Stimulated activated CD4-positive, alpha-beta T cell treated with anti-CD3 and anti-CD28 coated beads, Interleukin-4, amount 100 ng/mL, for 48 hours (primary cell): ENCODE measurements around the gene HLF.

Experiments
- DNase-seq, 2 donors: peaks; one replicate each; pipeline ENCODE4 v3.0.0-alpha.2; 2020; ENCODE audit warnings: low read depth in 2 of 2

The HLF gene

GRCh38 chr17:55290492-55291113 lies 25.8 kb downstream of the HLF start:
- DNase-seq = no peak

GRCh38 chr17:55291114-55291507 lies 26.4 kb downstream of the HLF start:
- no peak for DNase-seq

- DNase-seq = no peak
These were observed 27.3 kb downstream of the HLF start for GRCh38 chr17:55292094-55292493.

DNA sequence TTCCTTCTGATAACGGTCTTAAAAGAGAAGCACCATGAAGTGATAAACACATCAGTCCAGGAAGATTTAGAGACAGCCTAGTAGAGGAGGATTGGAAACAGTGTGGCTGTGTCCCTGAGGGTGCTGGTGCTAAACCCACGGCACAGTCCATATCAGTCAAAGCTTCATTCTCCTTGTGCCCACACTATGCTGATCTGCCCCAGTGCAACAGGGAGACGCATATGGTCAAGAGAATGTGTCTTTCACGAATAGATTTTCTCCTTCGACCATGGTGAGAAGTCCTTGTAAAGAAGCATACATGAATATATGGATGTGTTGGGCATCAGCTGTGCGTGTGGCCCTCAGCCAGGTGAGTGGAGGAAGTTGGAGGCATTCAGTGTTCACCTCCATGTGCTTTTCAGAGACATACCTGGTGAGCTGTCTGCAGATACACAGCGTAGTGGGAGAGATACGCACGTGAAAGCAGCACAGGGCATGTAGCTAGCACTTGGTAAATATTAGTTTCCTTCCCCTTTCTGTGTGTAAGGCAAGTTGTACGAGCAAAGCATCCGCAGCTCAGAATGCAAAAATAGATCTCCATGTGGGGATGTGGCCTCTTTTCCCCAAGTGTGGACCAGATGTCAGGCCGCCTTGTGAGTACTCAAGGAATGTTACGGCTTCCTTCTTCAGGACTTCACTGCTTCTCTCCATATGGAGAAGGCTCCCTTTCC lies 29.4 kb downstream of the HLF start:
- no peak for DNase-seq

GRCh38 chr17:55295411-55296170 lies 30.8 kb downstream of the HLF start:
- peak; percentile 33 to 34 for DNase-seq

DNA sequence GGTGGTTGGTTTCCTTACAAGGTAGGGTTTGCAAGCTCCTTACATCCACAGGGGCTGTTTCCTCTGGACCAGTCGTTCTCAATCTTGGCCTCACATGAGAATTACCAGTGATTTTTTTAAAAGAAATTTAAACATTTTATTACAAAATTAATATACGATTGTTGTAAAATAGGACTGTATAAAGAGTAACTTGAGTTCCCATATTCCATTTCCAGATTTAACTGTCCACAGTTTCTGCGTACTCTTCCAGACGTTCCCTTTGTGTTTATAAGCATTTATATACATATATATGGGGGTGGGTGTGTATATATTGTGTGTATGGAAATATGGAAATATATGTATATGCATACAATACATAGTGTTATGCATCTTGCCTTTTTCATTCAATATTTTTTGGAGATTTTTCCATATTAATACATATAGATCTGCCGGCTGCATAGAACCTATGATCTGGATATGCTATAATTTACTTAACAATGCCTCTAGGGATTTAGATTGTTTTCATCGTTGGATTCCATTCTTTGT lies 31.5 kb downstream of the HLF start:
- DNase-seq = no peak

DNA sequence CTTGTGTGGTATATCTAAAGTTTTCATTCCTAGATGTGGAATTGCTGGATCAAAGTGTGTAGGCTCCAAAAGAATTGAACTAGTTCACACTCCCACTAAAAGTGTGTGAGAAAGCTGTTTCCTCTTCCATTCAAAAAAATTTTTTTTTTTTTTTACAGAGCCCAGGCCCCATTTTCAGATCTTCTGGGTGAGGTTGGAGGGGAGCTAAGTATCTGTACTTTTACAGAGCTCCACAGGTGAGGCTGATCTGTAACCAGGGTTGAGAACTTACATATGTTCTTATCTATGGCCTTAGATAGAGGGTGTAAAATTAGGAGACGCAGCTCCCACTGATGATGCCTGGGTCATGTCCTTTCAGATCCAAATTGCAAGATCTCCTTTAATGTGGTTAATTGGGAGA lies 31.9 kb downstream of the HLF start:
- no peak for DNase-seq

DNA sequence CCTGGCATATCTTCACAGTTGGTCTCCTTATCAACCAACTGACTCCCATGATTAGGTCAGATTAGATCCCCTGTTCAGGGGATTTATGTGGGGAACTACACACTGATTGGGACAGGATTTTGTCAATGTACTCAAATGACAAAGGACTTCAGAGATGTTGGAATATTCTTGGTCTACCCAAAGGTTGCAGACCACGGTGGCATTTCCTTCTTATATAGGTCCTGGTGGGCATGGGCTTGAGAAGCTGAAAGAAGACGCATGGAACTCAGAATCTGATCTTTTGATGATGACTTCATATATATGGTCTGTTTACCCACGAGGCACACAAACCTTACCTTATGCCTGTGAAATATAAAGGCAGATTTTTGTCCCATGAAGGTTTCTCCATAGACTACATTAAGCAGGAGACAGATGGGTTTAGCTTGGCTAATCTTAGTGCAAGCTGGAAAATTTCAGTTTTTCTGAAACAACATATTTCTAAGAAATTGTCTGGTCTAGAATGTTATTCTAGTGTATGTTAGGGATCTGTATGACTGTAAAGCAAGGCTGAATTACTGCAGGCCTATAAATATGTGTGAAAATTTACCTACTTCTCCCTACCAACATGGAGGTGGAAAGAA lies 33.5 kb downstream of the HLF start:
- no peak for DNase-seq

GRCh38 chr17:55299162-55299838 lies 34.5 kb downstream of the HLF start:
- no peak for DNase-seq

DNA sequence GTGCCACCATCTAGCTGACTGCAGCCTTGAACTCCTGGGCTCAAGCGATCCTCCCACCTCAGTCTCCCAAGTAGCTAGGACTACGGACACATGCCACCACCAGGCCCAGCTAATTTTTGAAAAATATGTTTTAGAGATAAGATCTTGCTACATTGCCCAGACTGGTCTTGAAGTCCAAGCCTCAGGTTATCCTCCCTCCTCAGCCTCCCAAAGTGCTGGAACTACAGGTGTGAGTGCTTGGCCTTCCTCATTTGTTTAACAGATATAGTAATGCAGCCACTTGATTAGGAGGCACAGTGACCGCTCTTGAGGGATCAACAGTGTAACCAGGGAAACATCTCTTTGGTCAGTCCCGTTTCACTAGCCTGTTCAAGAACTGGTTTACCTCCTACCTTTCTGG lies 35.1 kb downstream of the HLF start:
- no peak for DNase-seq

- no peak for DNase-seq
These were observed 35.9 kb downstream of the HLF start for GRCh38 chr17:55300479-55301290.

DNA sequence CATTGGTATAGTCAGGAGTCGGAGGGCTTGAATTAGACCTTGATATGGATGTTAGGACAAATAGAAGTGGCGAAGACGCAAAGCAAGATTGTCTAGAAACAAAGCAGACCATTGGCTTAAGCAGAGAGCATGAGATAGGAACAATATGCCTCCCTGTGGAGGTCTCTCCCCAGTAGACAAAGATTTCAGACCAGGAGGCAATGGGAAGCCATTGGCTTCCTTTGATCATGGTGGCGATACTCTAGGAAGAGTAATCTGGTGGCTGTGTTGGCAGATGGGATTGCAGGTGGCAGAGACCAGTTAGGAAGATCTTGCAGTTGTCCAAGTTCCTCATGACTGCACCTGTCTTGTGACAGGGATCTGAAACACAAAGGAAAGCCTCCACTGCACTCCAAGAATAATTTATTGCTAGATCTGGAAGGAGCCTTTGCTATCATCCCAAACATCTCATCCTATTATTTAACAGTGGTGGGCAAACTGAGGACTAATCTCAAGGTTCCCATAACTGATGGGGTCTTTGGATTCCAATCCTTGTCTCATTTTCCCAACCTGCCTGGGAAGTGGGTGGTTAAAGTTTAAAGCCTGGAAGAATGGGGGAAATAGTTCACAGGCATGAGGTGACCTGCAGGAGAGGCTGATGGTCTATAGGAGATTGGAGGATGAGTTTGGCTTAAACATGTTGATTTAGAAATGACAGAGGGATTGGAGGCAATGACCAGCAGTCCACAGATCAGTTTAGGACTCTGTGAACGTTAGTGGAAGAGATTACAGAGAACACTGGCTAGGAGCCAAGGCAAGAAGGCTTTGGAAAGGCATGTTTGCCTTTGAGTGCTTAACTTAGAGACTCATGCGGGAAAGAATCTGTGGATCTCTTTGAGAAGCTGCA lies 37.0 kb downstream of the HLF start:
- DNase-seq = no peak

DNA sequence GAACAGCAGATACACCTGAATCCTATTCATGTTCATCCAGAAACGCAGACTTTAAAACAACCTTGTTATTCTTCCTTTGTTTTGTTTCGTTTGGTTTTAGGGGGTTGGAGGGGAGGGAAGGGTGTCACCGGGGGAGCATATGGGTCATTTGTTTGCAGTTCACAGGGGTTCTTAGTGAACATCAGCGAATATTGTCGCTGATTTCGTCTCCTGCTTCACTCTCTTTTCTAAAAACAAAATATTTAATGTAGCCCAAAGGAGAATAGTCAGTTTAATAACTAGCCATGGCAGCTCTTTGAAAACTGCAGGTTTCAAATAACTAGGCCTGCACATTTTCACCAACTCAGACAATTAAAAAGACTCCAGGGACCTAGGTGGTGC lies 37.6 kb downstream of the HLF start:
- DNase-seq = no peak

DNA sequence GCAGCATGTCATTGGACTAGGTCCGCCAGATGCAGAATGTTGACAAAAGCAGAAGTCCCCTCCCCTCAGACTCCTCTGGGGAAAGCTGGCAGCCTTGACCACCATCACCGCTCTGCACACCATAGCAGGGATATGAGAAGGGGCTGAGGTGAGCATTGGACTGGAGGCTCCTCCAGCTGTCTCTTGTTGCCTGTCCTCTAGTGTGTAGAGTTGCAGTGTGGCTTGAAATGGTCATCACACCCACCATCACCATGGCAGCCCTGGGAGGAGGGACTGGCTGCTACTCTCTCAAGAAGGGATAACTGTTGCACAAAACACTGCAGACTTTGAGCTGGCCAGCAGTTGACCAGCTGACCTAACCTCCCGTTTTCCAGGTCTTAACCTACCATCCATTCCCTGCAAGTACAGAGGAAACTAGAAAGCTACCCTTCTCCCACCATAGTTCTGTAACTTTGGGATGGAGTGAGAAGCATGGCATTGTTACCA lies 38.3 kb downstream of the HLF start:
- no peak for DNase-seq

DNA sequence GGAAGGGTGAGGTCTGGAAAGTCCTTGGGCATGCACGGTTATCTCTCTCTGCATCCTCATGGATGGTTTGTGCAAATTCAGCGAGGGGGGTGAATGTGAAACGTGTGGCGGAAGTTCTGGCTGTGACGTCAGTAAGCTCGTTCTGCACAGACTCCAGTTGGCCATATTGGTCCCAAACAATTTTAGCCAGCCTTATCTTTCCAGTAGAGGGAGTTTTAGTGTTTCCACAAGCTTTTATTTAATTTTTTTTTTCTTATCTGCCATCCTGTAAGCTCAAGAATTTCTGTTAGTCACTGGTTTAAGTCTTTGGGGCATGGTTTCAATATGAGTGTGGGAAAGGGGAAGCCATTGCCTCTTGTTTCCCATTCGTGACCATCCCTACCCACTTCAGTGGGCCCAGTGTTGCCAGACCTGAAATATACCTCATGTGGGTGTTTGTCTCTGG lies 39.0 kb downstream of the HLF start:
- DNase-seq = no peak

DNA sequence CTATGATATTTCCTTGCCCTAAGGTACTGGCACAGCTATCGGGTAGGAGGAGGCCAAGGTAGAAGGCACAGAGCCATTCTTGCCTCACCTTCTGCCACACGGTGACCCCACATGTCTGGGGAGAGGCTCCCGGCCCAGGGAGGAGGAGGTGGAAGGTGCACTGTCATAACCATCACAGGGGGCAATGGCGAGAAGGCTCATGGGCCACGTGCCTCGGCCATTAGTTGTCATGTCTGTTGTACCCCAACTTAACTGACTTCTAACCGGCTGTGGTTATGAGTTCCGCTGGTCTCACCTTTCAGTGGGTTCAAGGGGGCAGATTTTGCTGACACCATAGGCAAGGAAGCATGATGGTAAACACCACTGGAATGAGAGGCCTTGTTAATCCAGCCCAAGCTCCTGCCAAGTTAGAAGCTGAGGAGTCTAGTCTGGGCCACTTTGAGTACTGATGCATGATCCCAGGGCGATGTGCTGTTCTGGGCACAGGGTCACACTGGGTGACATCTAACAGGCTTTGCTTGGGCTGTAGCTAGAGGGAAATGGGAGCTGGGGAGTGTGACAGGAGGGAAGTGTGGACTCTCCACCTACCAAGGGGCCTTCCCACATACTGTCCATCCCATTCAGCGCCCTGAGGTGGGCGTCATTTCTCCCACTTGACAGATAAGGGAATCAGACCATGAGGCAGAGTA lies 39.6 kb downstream of the HLF start:
- no peak for DNase-seq

DNA sequence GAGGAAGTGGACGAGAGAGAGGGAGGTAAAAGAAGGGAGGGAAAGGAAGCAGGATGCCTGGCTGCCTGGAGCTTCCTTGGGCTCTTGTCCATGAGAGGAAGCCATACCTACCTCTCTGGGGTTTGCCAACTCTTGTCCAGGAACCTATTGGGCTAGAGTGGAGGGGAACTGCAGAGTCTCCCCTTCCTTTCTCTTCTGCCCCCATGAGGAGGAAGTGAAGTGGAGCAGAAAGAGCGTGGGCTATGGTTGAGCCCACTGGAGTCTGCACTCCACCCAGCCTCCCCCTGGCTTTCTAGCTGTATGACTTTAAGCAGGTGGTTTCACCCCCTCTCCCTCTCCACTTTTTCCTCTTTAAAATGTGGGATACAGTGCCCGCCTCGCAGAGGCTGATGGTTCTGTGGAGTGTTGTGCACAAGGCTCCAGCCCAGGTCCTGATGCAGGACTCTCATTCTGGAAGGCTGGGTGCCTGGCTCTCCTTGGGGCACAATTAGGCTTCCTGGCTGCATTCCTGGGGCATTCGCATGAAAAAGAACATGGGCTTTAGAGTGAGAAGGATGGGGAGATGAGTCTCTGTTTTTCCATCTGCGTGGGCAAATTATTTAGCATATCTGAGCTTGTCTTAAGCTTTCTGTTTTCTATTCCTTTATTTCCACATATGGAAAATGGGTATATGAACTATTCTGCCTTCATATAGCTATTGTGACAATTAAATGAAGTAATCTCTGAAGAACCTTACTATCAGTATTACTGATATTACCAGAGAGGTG lies 40.7 kb downstream of the HLF start:
- no peak for DNase-seq

- no peak for DNase-seq
These were observed 43.1 kb downstream of the HLF start for GRCh38 chr17:55307879-55308278.
